Measurements from ENCODE around the gene TBC1D2B.

DNA sequence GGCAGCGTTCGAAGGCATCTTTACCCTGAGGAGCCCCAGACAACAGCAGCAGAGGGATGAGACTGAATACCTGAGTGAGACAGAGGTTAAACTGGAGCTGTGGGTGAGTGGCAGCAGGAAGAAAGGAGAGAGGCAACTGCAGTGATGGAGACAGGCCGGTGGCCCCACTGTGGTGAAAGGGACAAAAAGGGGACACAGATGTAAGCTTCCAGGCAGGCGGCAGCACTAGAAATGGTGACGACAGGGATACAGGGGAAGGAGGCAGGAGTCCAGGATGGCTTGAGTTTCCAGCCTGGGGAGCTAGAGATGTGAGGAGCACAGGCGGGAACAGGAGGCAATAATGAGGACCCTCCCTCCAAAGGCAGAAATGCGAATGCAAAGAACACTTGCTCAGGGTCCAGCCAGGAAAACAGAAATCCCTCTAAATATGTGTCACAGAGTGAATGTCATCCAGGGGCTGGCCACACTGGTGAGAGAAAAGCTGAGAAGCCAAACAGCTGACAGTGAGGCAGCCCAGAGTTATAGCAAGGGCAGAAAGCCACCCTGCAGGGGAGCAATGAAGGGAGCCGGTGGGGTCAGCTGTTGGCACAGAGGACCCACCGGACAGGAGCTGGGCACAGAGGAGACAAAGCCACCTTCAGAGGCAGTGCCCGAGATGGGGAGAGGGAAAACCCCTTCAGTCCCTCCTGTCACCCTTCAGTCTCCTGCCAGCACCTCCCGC, 70.1 kb downstream of the TBC1D2B start:
- TF ChIP-seq, protein P1, sequence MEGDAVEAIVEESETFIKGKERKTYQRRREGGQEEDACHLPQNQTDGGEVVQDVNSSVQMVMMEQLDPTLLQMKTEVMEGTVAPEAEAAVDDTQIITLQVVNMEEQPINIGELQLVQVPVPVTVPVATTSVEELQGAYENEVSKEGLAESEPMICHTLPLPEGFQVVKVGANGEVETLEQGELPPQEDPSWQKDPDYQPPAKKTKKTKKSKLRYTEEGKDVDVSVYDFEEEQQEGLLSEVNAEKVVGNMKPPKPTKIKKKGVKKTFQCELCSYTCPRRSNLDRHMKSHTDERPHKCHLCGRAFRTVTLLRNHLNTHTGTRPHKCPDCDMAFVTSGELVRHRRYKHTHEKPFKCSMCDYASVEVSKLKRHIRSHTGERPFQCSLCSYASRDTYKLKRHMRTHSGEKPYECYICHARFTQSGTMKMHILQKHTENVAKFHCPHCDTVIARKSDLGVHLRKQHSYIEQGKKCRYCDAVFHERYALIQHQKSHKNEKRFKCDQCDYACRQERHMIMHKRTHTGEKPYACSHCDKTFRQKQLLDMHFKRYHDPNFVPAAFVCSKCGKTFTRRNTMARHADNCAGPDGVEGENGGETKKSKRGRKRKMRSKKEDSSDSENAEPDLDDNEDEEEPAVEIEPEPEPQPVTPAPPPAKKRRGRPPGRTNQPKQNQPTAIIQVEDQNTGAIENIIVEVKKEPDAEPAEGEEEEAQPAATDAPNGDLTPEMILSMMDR (IDR thresholded peaks at IDR 0.05 in 8 of 11, conservative IDR thresholded peaks at IDR 0.05 in 3 of 11), result no peak
- TF ChIP-seq POLR2AphosphoS5 (IDR thresholded peaks at IDR 0.05), result no peak
- no peak for TF ChIP-seq POLR2A (IDR thresholded peaks at IDR 0.05)

Measured in spleen (tissue), 7 donors.